HepG2 (cell line): ENCODE data around the gene IRX5.

Source experiments
- HMG20B ChIP-seq: conservative IDR thresholded peaks from 2 replicates; pipeline ENCODE4 v1.6.1; 2016; ENCODE audit warnings: missing genetic modification reagents, missing compliant biosample characterization
- MYNN ChIP-seq: sonication (generic); formaldehyde crosslinking; IDR thresholded peaks from 2 replicates; pipeline ENCODE4 v1.4.0; 2020; ENCODE audit warnings: mild to moderate bottlenecking, low read depth, missing genetic modification reagents
- RAD21 ChIP-seq: fragments of 450-650 bp; formaldehyde crosslinking; IDR thresholded peaks from 2 replicates; pipeline ENCODE4 v1.5.0; 2020; ENCODE audit warnings: mild to moderate bottlenecking
- RAD51 ChIP-seq: fragments of 450-650 bp; IDR thresholded peaks from 2 replicates; pipeline ENCODE4 v1.6.1; 2016; ENCODE audit warnings: borderline replicate concordance
- SMAD3 ChIP-seq: sonication (generic); formaldehyde crosslinking; IDR thresholded peaks from 2 replicates; pipeline ENCODE4 v1.4.0; 2020; ENCODE audit warnings: missing genetic modification reagents
- TF ChIP-seq, protein P1 (sequence below): sonication (generic); formaldehyde crosslinking; IDR thresholded peaks from 2 replicates; pipeline ENCODE4 v1.5.1; 2020; ENCODE audit warnings: missing genetic modification reagents, mild to moderate bottlenecking, borderline replicate concordance

DNA sequence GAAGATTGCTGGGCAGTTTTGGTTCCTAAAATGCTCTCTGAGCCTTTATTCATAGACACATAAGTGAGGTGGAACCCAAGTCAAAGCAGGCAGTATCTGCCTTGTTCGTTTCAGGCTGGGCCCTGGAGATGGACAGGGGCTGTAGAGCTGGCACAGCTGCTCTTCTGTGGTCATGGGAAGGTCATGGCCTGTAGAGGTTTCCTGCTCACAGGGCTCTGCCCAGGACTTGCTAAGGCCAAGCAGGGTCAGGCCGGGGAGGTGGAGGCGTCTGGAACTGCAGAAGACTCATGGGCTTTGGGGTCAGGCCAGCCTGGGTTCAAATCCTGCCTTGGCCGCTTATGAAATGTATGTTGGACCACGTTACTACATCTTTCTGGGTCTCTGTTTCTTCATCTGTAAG is 50.2 kb downstream of the IRX5 start:
- TF ChIP-seq, protein P1, sequence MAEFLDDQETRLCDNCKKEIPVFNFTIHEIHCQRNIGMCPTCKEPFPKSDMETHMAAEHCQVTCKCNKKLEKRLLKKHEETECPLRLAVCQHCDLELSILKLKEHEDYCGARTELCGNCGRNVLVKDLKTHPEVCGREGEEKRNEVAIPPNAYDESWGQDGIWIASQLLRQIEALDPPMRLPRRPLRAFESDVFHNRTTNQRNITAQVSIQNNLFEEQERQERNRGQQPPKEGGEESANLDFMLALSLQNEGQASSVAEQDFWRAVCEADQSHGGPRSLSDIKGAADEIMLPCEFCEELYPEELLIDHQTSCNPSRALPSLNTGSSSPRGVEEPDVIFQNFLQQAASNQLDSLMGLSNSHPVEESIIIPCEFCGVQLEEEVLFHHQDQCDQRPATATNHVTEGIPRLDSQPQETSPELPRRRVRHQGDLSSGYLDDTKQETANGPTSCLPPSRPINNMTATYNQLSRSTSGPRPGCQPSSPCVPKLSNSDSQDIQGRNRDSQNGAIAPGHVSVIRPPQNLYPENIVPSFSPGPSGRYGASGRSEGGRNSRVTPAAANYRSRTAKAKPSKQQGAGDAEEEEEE (CRISPR knock-in tag), result no peak
- TF ChIP-seq SMAD3 (CRISPR knock-in tag), result no peak
- TF ChIP-seq RAD21 (CRISPR knock-in tag), result no peak
- no peak for TF ChIP-seq RAD51
- TF ChIP-seq HMG20B (CRISPR knock-in tag), result no peak
- no peak for TF ChIP-seq MYNN
